SU-DHL-6 (cell line): ENCODE results near the gene SELENOO.

Experiments used
- H2AFZ ChIP-seq: fragments of 200-600 bp; sonication (generic); 2 replicates; pipeline ENCODE4 v1.6.1; 2014; ENCODE audit warnings: low read depth, mild to moderate bottlenecking, moderate library complexity, mixed read lengths, antibody characterized with exemption, low read length; ENCODE audit not compliant: severe bottlenecking
- H3F3A ChIP-seq: fragments of 200-600 bp; shearing (Covaris generic); 2 replicates; pipeline ENCODE4 v1.6.0; 2016; ENCODE audit warnings: antibody characterized with exemption, mild to moderate bottlenecking; ENCODE audit not compliant: insufficient read depth
- H3K27ac ChIP-seq: fragments of 200-600 bp; sonication (generic); 2 replicates; pipeline ENCODE4 v1.5.1; 2016; ENCODE audit warnings: low read depth, mild to moderate bottlenecking, low read length, moderate library complexity, mixed read lengths
- H3K27me3 ChIP-seq: fragments of 200-600 bp; sonication (generic), shearing (Covaris generic); 2 replicates; pipeline ENCODE4 v1.6.0; 2014; ENCODE audit warnings: mild to moderate bottlenecking, low read length
- H3K36me3 ChIP-seq: fragments of 200-600 bp; sonication (generic); 2 replicates; pipeline ENCODE4 v1.6.1; 2014; ENCODE audit warnings: mild to moderate bottlenecking, low read length, mixed read lengths
- H3K4me2 ChIP-seq: fragments of 300-600, 200-600 bp; shearing (Covaris generic), sonication (generic); 2 replicates; pipeline ENCODE4 v1.6.0; 2014; ENCODE audit warnings: low read length, low read depth, mild to moderate bottlenecking; ENCODE audit not compliant: poor library complexity, severe bottlenecking
- H3K4me3 ChIP-seq: fragments of 200-600 bp; sonication (generic); 2 replicates; pipeline ENCODE4 v1.5.1; 2014; ENCODE audit warnings: antibody characterized with exemption, low read length, mild to moderate bottlenecking, mixed read lengths; ENCODE audit not compliant: insufficient read depth, poor library complexity, severe bottlenecking
- H3K79me2 ChIP-seq: fragments of 200-600 bp; sonication (generic); 2 replicates; pipeline ENCODE4 v1.6.1; 2014; ENCODE audit warnings: mild to moderate bottlenecking, low read length, moderate library complexity; ENCODE audit not compliant: insufficient read depth
- H3K9ac ChIP-seq: fragments of 200-600 bp; sonication (generic); 2 replicates; pipeline ENCODE4 v1.7.0; 2014; ENCODE audit warnings: mild to moderate bottlenecking, low read length
- H3K9me2 ChIP-seq: fragments of 200-600 bp; sonication (generic); replicated peaks from 2 replicates; pipeline ENCODE4 v1.6.1; 2014; ENCODE audit warnings: low read length; ENCODE audit not compliant: insufficient read depth
- H3K9me3 ChIP-seq: fragments of 200-600 bp; sonication (generic); 2 replicates; pipeline ENCODE4 v1.6.1; 2014; ENCODE audit warnings: low read length, mixed read lengths; ENCODE audit not compliant: insufficient read depth
- H4K20me1 ChIP-seq: fragments of 200-600 bp; sonication (generic); 2 replicates; pipeline ENCODE4 v1.6.1; 2014; ENCODE audit warnings: low read depth, mild to moderate bottlenecking, antibody characterized with exemption, low read length, moderate library complexity, mixed read lengths
- CTCF ChIP-seq: fragments of 200-600 bp; sonication (generic); IDR thresholded peaks from one replicate; pipeline ENCODE4 v1.5.1; 2017; ENCODE audit warnings: antibody characterized with exemption, mild to moderate bottlenecking, low read length, moderate library complexity; ENCODE audit not compliant: insufficient read depth, poor library complexity, severe bottlenecking
- EZH2phosphoT487 ChIP-seq: fragments of 200-600 bp; sonication (generic), shearing (Covaris generic); conservative IDR thresholded peaks from 2 replicates; pipeline ENCODE4 v1.6.1; 2018; ENCODE audit warnings: mild to moderate bottlenecking, antibody characterized with exemption, low read length, moderate library complexity, mixed read lengths

The SELENOO gene

GRCh38 chr22:50194037-50194805 is 6.6 kb upstream of the SELENOO start:
- Histone ChIP-seq H3K9ac (0 out of 2 replicates have a peak overlapping the region, but pooled peaks have one; percentile 18), H3K27ac (peak overlapping the region; percentile 99), H4K20me1 (no peaks in the 10 kb centered on the region), H2AFZ (no peak overlapping the region), H3K4me2 (no peak overlapping the region), H3K9me2 (no peaks in the 10 kb centered on the region), H3K9me3 (no peaks in the 10 kb centered on the region), H3K4me3 (no peak overlapping the region), H3K27me3 (no peaks in the 10 kb centered on the region), H3K36me3 (no peaks in the 10 kb centered on the region), H3F3A (peaks cover 52% of the 10 kb centered on the region), H3K79me2 (peaks cover 17% of the 10 kb centered on the region)
- TF ChIP-seq EZH2phosphoT487, result no peak
- no peak for TF ChIP-seq CTCF

DNA sequence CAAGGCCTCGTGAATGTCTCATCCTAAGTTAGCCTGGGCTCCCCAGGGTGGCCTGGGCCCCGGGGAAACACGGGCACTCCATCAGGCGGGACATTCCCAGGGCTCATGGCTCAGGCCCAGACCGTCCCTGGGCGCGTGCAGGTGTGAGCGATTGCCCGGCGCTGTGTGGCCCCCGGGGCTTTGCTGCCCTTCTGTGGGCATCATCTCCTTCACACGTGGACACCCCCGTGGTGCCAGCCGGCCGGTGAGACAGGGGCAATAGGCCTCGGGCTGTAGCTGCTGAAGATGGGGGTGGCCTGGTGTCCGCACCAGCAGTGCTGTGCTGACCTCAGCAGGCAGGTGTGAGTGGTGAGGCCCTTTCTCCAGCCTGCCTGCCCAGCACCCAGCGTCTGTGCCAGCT is 4.6 kb upstream of the SELENOO start:
- Histone ChIP-seq H3K27me3 (no peaks in the 10 kb centered on the region), H4K20me1 (no peaks in the 10 kb centered on the region), H3K9me3 (no peaks in the 10 kb centered on the region), H3K4me3 (no peak overlapping the region), H3K36me3 (no peaks in the 10 kb centered on the region), H3K4me2 (no peak overlapping the region), H3K27ac (peak overlapping the region; percentile 49), H3F3A (peaks cover 37% of the 10 kb centered on the region), H3K9ac (no peak overlapping the region), H3K79me2 (peaks cover 17% of the 10 kb centered on the region), H3K9me2 (no peaks in the 10 kb centered on the region), H2AFZ (no peak overlapping the region)
- TF ChIP-seq CTCF, result no peak
- TF ChIP-seq EZH2phosphoT487, result no peak

GRCh38 chr22:50197000-50197800 is 3.6 kb upstream of the SELENOO start:
- Histone ChIP-seq H2AFZ (no peak overlapping the region), H3K27ac (peak overlapping the region; percentile 49), H3K36me3 (no peaks in the 10 kb centered on the region), H3K4me3 (no peak overlapping the region), H4K20me1 (no peaks in the 10 kb centered on the region), H3K9me3 (no peaks in the 10 kb centered on the region), H3K9me2 (no peaks in the 10 kb centered on the region), H3F3A (peaks cover 29% of the 10 kb centered on the region), H3K27me3 (no peaks in the 10 kb centered on the region), H3K79me2 (peaks cover 27% of the 10 kb centered on the region), H3K9ac (no peak overlapping the region), H3K4me2 (no peak overlapping the region)
- TF ChIP-seq EZH2phosphoT487 (no peak), CTCF (no peak)
